Measurements from ENCODE around the gene RAB3IL1. TPM values are rescaled to one million over a fixed set of nuclear protein-coding genes. Genes with fewer than 3 reads are reported as not detected.

RAB3IL1 gene
- total RNA-seq, 1 donor from 2014 or later: 1.3 TPM

- peaks cover 9% of the 10 kb centered on the region for H3K4me1 Mint-ChIP-seq (ENCODE audit: low read depth, unreplicated experiment)
- H3K27ac Mint-ChIP-seq (ENCODE audit: unreplicated experiment): no peak overlapping the region
- no peak for DNase-seq
- TF ChIP-seq CTCF (IDR thresholded peaks at IDR 0.05; ENCODE audit: partially characterized antibody, unreplicated experiment): no peak
- peaks cover 2% of the 10 kb centered on the region for H3K27me3 Mint-ChIP-seq (ENCODE audit: unreplicated experiment)
- no peaks in the 10 kb centered on the region for H3K36me3 Mint-ChIP-seq (ENCODE audit: unreplicated experiment)
- peaks cover 7% of the 10 kb centered on the region for H3K9me3 Mint-ChIP-seq (ENCODE audit: unreplicated experiment)
- H3K4me3 Mint-ChIP-seq (ENCODE audit: unreplicated experiment): no peak overlapping the region
These were observed 17.1 kb downstream of the RAB3IL1 start for GRCh38 chr11:61900251-61900650.

DNA sequence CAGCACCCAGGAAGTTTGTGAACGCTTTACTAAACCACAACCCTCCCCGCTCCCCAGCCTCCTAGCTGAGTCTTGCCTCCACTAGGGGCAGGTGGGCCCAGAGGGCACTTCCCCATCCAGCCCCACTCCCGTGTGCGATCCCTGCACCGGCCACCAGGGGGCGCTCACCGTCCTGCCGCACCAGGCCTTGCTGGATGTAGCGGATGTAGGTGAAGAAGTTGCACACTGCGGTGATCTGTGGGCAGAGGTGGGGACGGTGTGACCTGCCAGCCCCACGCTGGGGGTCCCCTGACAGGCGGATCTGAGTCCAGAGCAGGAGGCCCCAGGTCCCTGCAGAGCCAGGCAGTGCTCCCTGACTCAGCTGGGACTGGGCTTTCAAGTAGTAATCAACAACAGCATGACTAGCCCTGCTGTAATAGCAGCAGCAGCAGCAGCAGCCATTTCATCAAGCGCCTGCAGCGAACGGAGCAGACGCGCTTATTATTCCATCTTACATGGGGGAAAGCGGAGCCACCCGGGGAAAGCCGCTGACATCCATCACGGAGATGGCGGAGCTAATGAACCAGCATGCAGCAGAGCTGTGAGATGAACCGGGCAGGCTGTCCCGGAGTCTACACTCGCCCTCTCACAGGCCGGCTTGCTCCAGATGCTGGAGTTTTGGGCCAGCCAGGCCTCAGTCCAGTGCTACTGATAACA is 18.1 kb downstream of the RAB3IL1 start:
- Mint-ChIP-seq H3K9me3 (ENCODE audit: unreplicated experiment) (peaks cover 7% of the 10 kb centered on the region), H3K4me3 (ENCODE audit: unreplicated experiment) (no peak overlapping the region), H3K27me3 (ENCODE audit: unreplicated experiment) (no peaks in the 10 kb centered on the region), H3K27ac (ENCODE audit: unreplicated experiment) (no peak overlapping the region), H3K36me3 (ENCODE audit: unreplicated experiment) (no peaks in the 10 kb centered on the region), H3K4me1 (ENCODE audit: low read depth, unreplicated experiment) (peaks cover 9% of the 10 kb centered on the region)
- peak; percentile 95 for DNase-seq
- peak; percentile 100 for TF ChIP-seq CTCF (IDR thresholded peaks at IDR 0.05; ENCODE audit: partially characterized antibody, unreplicated experiment)

DNA sequence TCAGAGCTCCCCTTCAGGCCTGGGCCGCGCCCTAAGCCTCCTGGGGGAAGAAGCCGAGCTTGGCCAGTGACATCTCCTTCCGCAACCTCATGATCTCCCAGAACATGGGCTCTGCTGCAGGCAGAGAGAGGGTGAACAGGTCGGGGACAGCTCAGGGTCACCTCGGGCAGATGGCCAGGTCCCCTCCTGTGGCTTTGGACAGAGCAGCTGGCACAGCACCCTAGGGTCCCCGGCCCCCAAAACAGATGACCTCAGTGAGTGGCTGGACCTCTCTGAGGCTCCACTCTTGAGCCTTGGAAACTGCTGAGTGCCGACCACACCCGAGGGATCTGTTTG is 19.2 kb downstream of the RAB3IL1 start:
- DNase-seq: no peak
- peaks cover 7% of the 10 kb centered on the region for H3K9me3 Mint-ChIP-seq (ENCODE audit: unreplicated experiment)

GRCh38 chr11:61897387-61898246 is 19.7 kb downstream of the RAB3IL1 start:
- H3K4me1 Mint-ChIP-seq (ENCODE audit: low read depth, unreplicated experiment): peaks cover 9% of the 10 kb centered on the region
- H3K36me3 Mint-ChIP-seq (ENCODE audit: unreplicated experiment): no peaks in the 10 kb centered on the region
- H3K27me3 Mint-ChIP-seq (ENCODE audit: unreplicated experiment): peaks cover under 1% of the 10 kb centered on the region
- peak; percentile 92 for DNase-seq
- H3K4me3 Mint-ChIP-seq (ENCODE audit: unreplicated experiment): no peak overlapping the region
- no peak overlapping the region for H3K27ac Mint-ChIP-seq (ENCODE audit: unreplicated experiment)
- peaks cover 5% of the 10 kb centered on the region for H3K9me3 Mint-ChIP-seq (ENCODE audit: unreplicated experiment)
- TF ChIP-seq CTCF (IDR thresholded peaks at IDR 0.05; ENCODE audit: partially characterized antibody, unreplicated experiment): peak; percentile 86

More for the DNA sequence above, 19.2 kb downstream of the RAB3IL1 start:
- no peaks in the 10 kb centered on the region for H3K27me3 Mint-ChIP-seq (ENCODE audit: unreplicated experiment)
- peaks cover 9% of the 10 kb centered on the region for H3K4me1 Mint-ChIP-seq (ENCODE audit: low read depth, unreplicated experiment)
- H3K27ac Mint-ChIP-seq (ENCODE audit: unreplicated experiment): no peak overlapping the region
- no peak for TF ChIP-seq CTCF (IDR thresholded peaks at IDR 0.05; ENCODE audit: partially characterized antibody, unreplicated experiment)
- H3K36me3 Mint-ChIP-seq (ENCODE audit: unreplicated experiment): no peaks in the 10 kb centered on the region
- no peak overlapping the region for H3K4me3 Mint-ChIP-seq (ENCODE audit: unreplicated experiment)

Measured in glutamatergic neuron (in vitro differentiated cells).